ENCODE results near the gene RBBP8NL.
"Not testable (repeated sequence)": the region's sequence is repeated elsewhere in the genome, so short reads cannot be mapped to it uniquely, and the experiment has no call there.

RBBP8NL gene

GRCh38 chr20:62445553-62446340, 18.4 kb upstream of the RBBP8NL start:
- DNase-seq (ENCODE audit: low read depth), result no peak

- DNase-seq (ENCODE audit: low read depth), result no peak
These were observed 16.9 kb upstream of the RBBP8NL start for GRCh38 chr20:62444286-62444685.

GRCh38 chr20:62441987-62442539, 14.7 kb upstream of the RBBP8NL start:
- no peak for DNase-seq (ENCODE audit: low read depth)

GRCh38 chr20:62439218-62439617, 11.9 kb upstream of the RBBP8NL start:
- no peak for DNase-seq (ENCODE audit: low read depth)

GRCh38 chr20:62437927-62438326, 10.6 kb upstream of the RBBP8NL start:
- DNase-seq (ENCODE audit: low read depth), result no peak

- no peak for DNase-seq (ENCODE audit: low read depth)
These were observed 10.2 kb upstream of the RBBP8NL start for GRCh38 chr20:62437496-62437895.

GRCh38 chr20:62436692-62437091, 9.4 kb upstream of the RBBP8NL start:
- no peak for DNase-seq (ENCODE audit: low read depth)

- DNase-seq (ENCODE audit: low read depth), result no peak
These were observed 6.5 kb upstream of the RBBP8NL start for GRCh38 chr20:62433658-62434497.

- DNase-seq (ENCODE audit: low read depth), result no peak
These were observed 3.6 kb upstream of the RBBP8NL start for GRCh38 chr20:62430866-62431447.

GRCh38 chr20:62430311-62430853, 3.0 kb upstream of the RBBP8NL start:
- no peak for DNase-seq (ENCODE audit: low read depth)

- DNase-seq (ENCODE audit: low read depth), result no peak
These were observed 2.3 kb upstream of the RBBP8NL start for GRCh38 chr20:62429455-62430310.

- no peak for DNase-seq (ENCODE audit: low read depth)
These were observed 1.3 kb upstream of the RBBP8NL start for GRCh38 chr20:62428396-62429295.

- DNase-seq (ENCODE audit: low read depth), result no peak
These were observed 648 bp upstream of the RBBP8NL start for GRCh38 chr20:62428002-62428372.

GRCh38 chr20:62426699-62427131, 624 bp downstream of the RBBP8NL start:
- no peak for DNase-seq (ENCODE audit: low read depth)

- not testable (repeated sequence) for DNase-seq (ENCODE audit: low read depth)
These were observed 1.3 kb downstream of the RBBP8NL start for GRCh38 chr20:62426059-62426348.

- DNase-seq (ENCODE audit: low read depth), result no peak
These were observed 1.9 kb downstream of the RBBP8NL start for GRCh38 chr20:62425281-62426058.

GRCh38 chr20:62424249-62425107, 2.9 kb downstream of the RBBP8NL start:
- no peak for DNase-seq (ENCODE audit: low read depth)

- DNase-seq (ENCODE audit: low read depth), result no peak
These were observed 4.0 kb downstream of the RBBP8NL start for GRCh38 chr20:62423326-62423706.
